Tracheal epithelial cell (primary cell): ENCODE measurements around the gene TESK1. TPM values are rescaled to one million over a fixed set of nuclear protein-coding genes. Genes with fewer than 3 reads are reported as not detected.

Source experiments
- total RNA-seq: library from RNA; depleted of rRNA; stranded (reverse); fragments of >200 nt; gene quantifications from 2 replicates; pipeline ENCODE4 v1.2.1, GENCODE V29; 2014

TESK1 gene
- 7.7 and 9.4 TPM in 2 replicates for total RNA-seq

GRCh38 chr9:35604578-35605350, at the start of gene TESK1:
TESK1 (plus strand) TSS chr9:35605262; CDS start chr9:35605620, 358 bp downstream.

GRCh38 chr9:35618325-35618727, 13.3 kb downstream of the TESK1 start, which contains the start of gene CD72:
CD72 (minus strand) TSS chr9:35618413; CDS start chr9:35618303, 110 bp downstream.

GRCh38 chr9:35650341-35651158, 45.5 kb downstream of the TESK1 start, which contains the start of gene SIT1:
SIT1 (minus strand) TSS chr9:35650931; CDS start chr9:35650853, 78 bp downstream.

GRCh38 chr9:35657546-35658136, 52.6 kb downstream of the TESK1 start, which contains the start of gene RMRP:
RMRP (minus strand) TSS chr9:35658019.

GRCh38 chr9:35658137-35658967, 53.3 kb downstream of the TESK1 start, which contains the start of gene CCDC107:
CCDC107 (plus strand) TSS chr9:35658292; CDS start chr9:35658380, 88 bp downstream.

Other genes with a start within 250 kb of the TESK1 start
- 4.0 and 10.4 TPM in 2 replicates for gene RUSC2, start 115.2 kb upstream of the TESK1 start, total RNA-seq
- gene CD72, start 13.2 kb downstream of the TESK1 start, total RNA-seq = 0.72 TPM in 1 of 2 replicates, not detected in the other
- gene SIT1, start 45.7 kb downstream of the TESK1 start, total RNA-seq = not detected in 2 replicates
- gene RMRP, start 52.8 kb downstream of the TESK1 start, total RNA-seq = 9,806 and 24,624 TPM in 2 replicates
- gene CCDC107, start 53.0 kb downstream of the TESK1 start, total RNA-seq = 8.1 and 19.5 TPM in 2 replicates
- gene ARHGEF39, start 59.9 kb downstream of the TESK1 start, total RNA-seq = 1.3 and 4.6 TPM in 2 replicates
- 9.6 and 35.2 TPM in 2 replicates for gene CA9, start 68.7 kb downstream of the TESK1 start, total RNA-seq
- 61.0 and 129 TPM in 2 replicates for gene TPM2, start 84.7 kb downstream of the TESK1 start, total RNA-seq
- 92.3 and 171 TPM in 2 replicates for gene TLN1, start 126.9 kb downstream of the TESK1 start, total RNA-seq
- 29.2 and 88.4 TPM in 2 replicates for gene CREB3, start 127.4 kb downstream of the TESK1 start, total RNA-seq
- gene GBA2, start 144.0 kb downstream of the TESK1 start, total RNA-seq = 26.7 and 30.7 TPM in 2 replicates
- 10.6 and 11.1 TPM in 2 replicates for gene RGP1, start 144.0 kb downstream of the TESK1 start, total RNA-seq
- not detected in 2 replicates for gene MSMP, start 149.0 kb downstream of the TESK1 start, total RNA-seq
- 8.7 and 12.4 TPM in 2 replicates for gene NPR2, start 186.3 kb downstream of the TESK1 start, total RNA-seq
- under 0.01 TPM in 1 of 2 replicates, not detected in the other for gene SPAG8, start 207.0 kb downstream of the TESK1 start, total RNA-seq
- gene HINT2, start 209.8 kb downstream of the TESK1 start, total RNA-seq = 18.8 and 36.4 TPM in 2 replicates
- not detected in 2 replicates for gene FAM221B, start 223.5 kb downstream of the TESK1 start, total RNA-seq
- gene TMEM8B, start 224.0 kb downstream of the TESK1 start, total RNA-seq = 1.9 TPM in 2 replicates